ENCODE results near the gene IMP4. TPM values are rescaled to one million over a fixed set of nuclear protein-coding genes. Genes with fewer than 3 reads are reported as not detected.

IMP4 gene
- total RNA-seq, 1 experiment from 2014 or later: 121 TPM

DNA sequence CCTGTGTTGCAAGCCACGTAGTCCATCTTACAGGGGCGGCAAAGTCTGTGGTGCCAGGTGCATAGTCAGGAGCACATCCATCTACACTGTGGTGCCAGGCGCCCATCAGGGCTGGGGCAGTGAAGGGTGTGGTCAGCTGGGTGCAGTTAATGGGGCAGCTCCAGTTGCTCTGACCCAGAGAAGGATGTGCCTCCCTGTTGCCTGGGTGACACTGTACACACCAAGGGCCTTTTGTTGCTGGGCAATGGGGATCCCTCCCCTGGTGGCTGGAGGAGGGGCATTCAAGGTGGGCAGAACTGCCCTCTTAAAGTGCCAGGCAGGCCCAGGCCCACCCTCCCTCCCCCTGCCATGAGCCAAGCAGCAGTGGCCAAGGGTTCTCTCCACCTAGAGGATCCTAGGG, 28.3 kb upstream of the IMP4 start:
- H3K9me2 ChIP-seq (ENCODE audit: insufficient read depth): no peaks in the 10 kb centered on the region
- no peak overlapping the region for H3K9ac ChIP-seq (ENCODE audit: low read length)
- no peaks in the 10 kb centered on the region for H3K4me1 ChIP-seq (ENCODE audit: control insufficient read depth in 1 of 2, insufficient read depth in 2 of 2, low read length in 2 of 2)
- no peak for TF ChIP-seq ATF3 (IDR thresholded peaks at IDR 0.05)
- no peak for TF ChIP-seq MAX (IDR thresholded peaks at IDR 0.05)
- H3K36me3 ChIP-seq (ENCODE audit: control insufficient read depth in 1 of 2, insufficient read depth in 2 of 2, low read length in 2 of 2): no peaks in the 10 kb centered on the region
- H3K4me3 ChIP-seq (replicated peaks in 1 of 2; ENCODE audit: low read depth in 1 of 2, low read length in 2 of 2): no peak overlapping the region
- no peaks in the 10 kb centered on the region for H3K9me3 ChIP-seq (ENCODE audit: control insufficient read depth in 1 of 2, insufficient read depth in 1 of 2, low read depth in 1 of 2, low read length in 2 of 2)
- BruUV-seq (replicated peaks): no TSS peak
- no peak overlapping the region for H3K4me2 ChIP-seq (ENCODE audit: low read length)
- no peaks in the 10 kb centered on the region for H4K20me1 ChIP-seq (ENCODE audit: insufficient read depth)
- H2AFZ ChIP-seq (ENCODE audit: low read depth, low read length, poor library complexity, severe bottlenecking): no peak overlapping the region
- intact Hi-C loops (cut with micrococcal nuclease): loop anchor here (10.0 kb wide), 1 partner anchor 290 kb away; no protein-coding TSS in a partner anchor
- RAD21 ChIA-PET (ENCODE audit: low non-redundant PET in 1 of 2, low total read pairs in 2 of 2, uncharacterized antibody in 2 of 2, unreplicated experiment in 2 of 2): no interaction called here
- POLR2A ChIA-PET: no interaction called here
- no peak for ATAC-seq
- H3K27ac ChIP-seq (ENCODE audit: low read depth, low read length): no peak overlapping the region
- CTCF ChIA-PET: no interaction called here
- H3K27me3 ChIP-seq (ENCODE audit: insufficient read depth, low read length): peaks cover 10% of the 10 kb centered on the region; the same call in 1 of the 2 replicates
- no peak for DNase-seq (ENCODE audit: low read depth, low spot score)
- no peaks in the 10 kb centered on the region for H3K79me2 ChIP-seq (ENCODE audit: insufficient read depth, low read length)

DNA sequence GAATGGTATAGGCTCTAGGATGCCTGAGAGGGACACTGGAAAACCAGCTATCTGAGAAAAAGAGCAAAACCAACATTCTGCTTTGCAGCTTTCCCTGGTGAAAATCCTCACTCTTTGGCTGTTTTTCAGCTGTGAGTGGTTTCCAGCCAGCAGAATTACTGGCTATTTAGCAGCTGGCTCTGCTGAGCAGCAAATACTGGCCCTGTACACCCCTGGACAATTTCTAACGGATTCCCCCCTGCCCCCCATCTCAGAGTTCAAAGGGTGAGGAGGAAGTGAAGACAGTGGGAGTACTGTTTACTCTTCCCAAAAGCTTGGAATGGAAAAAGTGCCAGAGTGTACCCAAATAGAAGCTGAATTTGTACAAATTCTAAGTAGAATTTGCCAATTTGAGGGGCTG, 26.1 kb upstream of the IMP4 start:
- no peak for DNase-seq (ENCODE audit: low read depth, low spot score)
- no peaks in the 10 kb centered on the region for H3K9me2 ChIP-seq (ENCODE audit: insufficient read depth)
- H2AFZ ChIP-seq (ENCODE audit: low read depth, low read length, poor library complexity, severe bottlenecking): no peak overlapping the region
- RAD21 ChIA-PET (ENCODE audit: low non-redundant PET in 1 of 2, low total read pairs in 2 of 2, uncharacterized antibody in 2 of 2, unreplicated experiment in 2 of 2): no interaction called here
- H3K9ac ChIP-seq (ENCODE audit: low read length): no peak overlapping the region
- no peaks in the 10 kb centered on the region for H3K9me3 ChIP-seq (ENCODE audit: control insufficient read depth in 1 of 2, insufficient read depth in 1 of 2, low read depth in 1 of 2, low read length in 2 of 2)
- H3K27ac ChIP-seq (ENCODE audit: low read depth, low read length): no peak overlapping the region
- no peaks in the 10 kb centered on the region for H3K4me1 ChIP-seq (ENCODE audit: control insufficient read depth in 1 of 2, insufficient read depth in 2 of 2, low read length in 2 of 2)
- TF ChIP-seq JUND (IDR thresholded peaks at IDR 0.05) (no peak), FOSL1 (IDR thresholded peaks at IDR 0.05; ENCODE audit: low read depth) (no peak), EGR1 (IDR thresholded peaks at IDR 0.05; ENCODE audit: low read depth) (no peak), SRF (IDR thresholded peaks at IDR 0.05; ENCODE audit: low read depth) (no peak), EZH2 (IDR thresholded peaks at IDR 0.05) (no peak), ZNF274 (IDR thresholded peaks at IDR 0.05; ENCODE audit: low read depth, low read length) (no peak), MAX (IDR thresholded peaks at IDR 0.05) (no peak), REST (IDR thresholded peaks at IDR 0.05; ENCODE audit: low read depth) (no peak), CEBPB (IDR thresholded peaks at IDR 0.05; ENCODE audit: low read depth) (no peak), ZBTB33 (IDR thresholded peaks at IDR 0.05; ENCODE audit: extremely low read depth, insufficient replicate concordance, low read length) (no peak), POLR2A (IDR thresholded peaks at IDR 0.05; ENCODE audit: borderline replicate concordance, extremely low read depth, insufficient read depth, insufficient read length) (no peak), ZFX (IDR thresholded peaks at IDR 0.05) (no peak), SP1 (IDR thresholded peaks at IDR 0.05; ENCODE audit: low read depth) (no peak), ATF3 (IDR thresholded peaks at IDR 0.05) (no peak)
- intact Hi-C loops (cut with micrococcal nuclease): loop anchor here (10.0 kb wide), 1 partner anchor 292 kb away; no protein-coding TSS in a partner anchor
- POLR2A ChIA-PET: no interaction called here
- peaks cover 3% of the 10 kb centered on the region; the same call in 1 of the 2 replicates for H3K27me3 ChIP-seq (ENCODE audit: insufficient read depth, low read length)
- H4K20me1 ChIP-seq (ENCODE audit: insufficient read depth): no peaks in the 10 kb centered on the region
- no peak overlapping the region for H3K4me2 ChIP-seq (ENCODE audit: low read length)
- H3K36me3 ChIP-seq (ENCODE audit: control insufficient read depth in 1 of 2, insufficient read depth in 2 of 2, low read length in 2 of 2): no peaks in the 10 kb centered on the region
- no TSS peak for BruUV-seq (replicated peaks)
- H3K79me2 ChIP-seq (ENCODE audit: insufficient read depth, low read length): no peaks in the 10 kb centered on the region
- no peak for ATAC-seq
- H3K4me3 ChIP-seq (replicated peaks in 1 of 2; ENCODE audit: low read depth in 1 of 2, low read length in 2 of 2): no peak overlapping the region
- CTCF ChIA-PET: no interaction called here

All from HCT116 (cell line).